SU-DHL-6 (cell line): Measurements from ENCODE around the gene PHLDA2.

Source experiments
- CTCF ChIP-seq: fragments of 200-600 bp; sonication (generic); IDR thresholded peaks from one replicate; pipeline ENCODE4 v1.5.1; 2017; ENCODE audit warnings: antibody characterized with exemption, mild to moderate bottlenecking, low read length, moderate library complexity; ENCODE audit not compliant: insufficient read depth, poor library complexity, severe bottlenecking
- EZH2phosphoT487 ChIP-seq: fragments of 200-600 bp; sonication (generic), shearing (Covaris generic); conservative IDR thresholded peaks from 2 replicates; pipeline ENCODE4 v1.6.1; 2018; ENCODE audit warnings: mild to moderate bottlenecking, antibody characterized with exemption, low read length, moderate library complexity, mixed read lengths

- TF ChIP-seq CTCF (no peak), EZH2phosphoT487 (no peak)
Measured at GRCh38 chr11:2942447-2942846, 13.2 kb upstream of the PHLDA2 start.
